IMR-90 (cell line): Measurements from ENCODE around the gene SLIT1. TPM values are rescaled to one million over a fixed set of nuclear protein-coding genes. Genes with fewer than 3 reads are reported as not detected.

ENCODE experiments used
- ATAC-seq: fragments of 200-7000 bp; cut with Tn5 transposase; 2 replicates; pipeline ENCODE4 v1.9.1; 2020; ENCODE audit warnings: low read depth, mild to moderate bottlenecking, moderate library complexity
- BruUV-seq: library from RNA; stranded (reverse); fragments of 400-500 nt; replicated peaks from 2 replicates; lab custom pipeline; 2021; lab: Mats Ljungman, UMichigan
- CTCF ChIA-PET: fragments of 300-600 bp; formaldehyde crosslinking; extraction: SDS; loops from one replicate; lab custom pipeline; 2021; ENCODE audit warnings: antibody characterized with exemption; lab: Yijun Ruan, JAX
- POLR2A ChIA-PET: fragments of 300-600 bp; sonication (Branson Sonifier 250); formaldehyde crosslinking; loops from one replicate; lab custom pipeline; 2022; ENCODE audit warnings: antibody characterized with exemption; ENCODE audit not compliant: unreplicated experiment; lab: Charles Lee
- DNase-seq: peaks from one replicate; pipeline ENCODE4 v3.0.0; 2013
- H2AFZ ChIP-seq: replicated peaks from 2 replicates; pipeline ENCODE3; 2013; ENCODE audit warnings: low read length, mild to moderate bottlenecking; ENCODE audit not compliant: poor library complexity
- H2AK5ac ChIP-seq: 2 replicates; pipeline ENCODE4 v1.6.1; 2013; ENCODE audit warnings: low read depth, low read length, inconsistent platforms
- H2AK9ac ChIP-seq: replicated peaks from 2 replicates; pipeline ENCODE3; 2013; ENCODE audit warnings: mild to moderate bottlenecking, low read depth, low read length, moderate library complexity; ENCODE audit not compliant: poor library complexity
- H2BK120ac ChIP-seq: 2 replicates; pipeline ENCODE4 v1.6.1; 2013; ENCODE audit warnings: low read depth, low read length, inconsistent platforms
- H2BK15ac ChIP-seq: 3 replicates; pipeline ENCODE4 v1.6.1; 2013; ENCODE audit warnings: low read depth, low read length, inconsistent platforms
- H2BK20ac ChIP-seq: 2 replicates; pipeline ENCODE4 v1.6.1; 2013; ENCODE audit warnings: low read depth, mild to moderate bottlenecking, inconsistent platforms, low read length, moderate library complexity
- H2BK5ac ChIP-seq: 2 replicates; pipeline ENCODE4 v1.6.1; 2013; ENCODE audit warnings: mild to moderate bottlenecking, low read depth, low read length, inconsistent platforms; ENCODE audit not compliant: poor library complexity, severe bottlenecking
- H3K14ac ChIP-seq: replicated peaks from 2 replicates; pipeline ENCODE4 v1.6.1; 2013; ENCODE audit warnings: low read depth, low read length, inconsistent platforms
- H3K18ac ChIP-seq: 2 replicates; pipeline ENCODE4 v1.6.1; 2013; ENCODE audit warnings: low read depth, low read length, control low read depth
- H3K23ac ChIP-seq: 2 replicates; pipeline ENCODE4 v1.6.1; 2013; ENCODE audit warnings: low read depth, low read length, inconsistent platforms
- H3K27ac ChIP-seq: 2 replicates; pipeline ENCODE4 v1.5.1; 2013; ENCODE audit warnings: mild to moderate bottlenecking, control low read depth, low read length; ENCODE audit not compliant: insufficient read depth
- H3K27me3 ChIP-seq: 2 replicates; pipeline ENCODE4 v1.6.1; 2013; ENCODE audit warnings: low read length; ENCODE audit not compliant: control insufficient read depth, insufficient read depth
- H3K36me3 ChIP-seq: 2 replicates; pipeline ENCODE4 v1.6.1; 2013; ENCODE audit warnings: low read length, mixed read lengths; ENCODE audit not compliant: control insufficient read depth, insufficient read depth
- H3K4ac ChIP-seq: 2 replicates; pipeline ENCODE4 v1.6.1; 2013; ENCODE audit warnings: low read depth, low read length, inconsistent platforms
- H3K4me1 ChIP-seq: 2 replicates; pipeline ENCODE4 v1.6.1; 2013; ENCODE audit warnings: low read length, mixed read lengths; ENCODE audit not compliant: control insufficient read depth, insufficient read depth
- H3K4me2 ChIP-seq: 2 replicates; pipeline ENCODE4 v1.6.1; 2013; ENCODE audit warnings: low read depth, mild to moderate bottlenecking, control low read depth, low read length, moderate library complexity
- H3K4me3 ChIP-seq: 2 replicates; pipeline ENCODE4 v1.5.1; 2013; ENCODE audit warnings: low read depth, mild to moderate bottlenecking, control low read depth, low read length, moderate library complexity; ENCODE audit not compliant: insufficient read depth
- H3K56ac ChIP-seq: 2 replicates; pipeline ENCODE4 v1.6.1; 2013; ENCODE audit warnings: low read length, inconsistent platforms; ENCODE audit not compliant: insufficient read depth; ENCODE audit errors: extremely low read depth
- H3K79me1 ChIP-seq, 2 experiments: 2 replicates each; pipeline ENCODE4 v1.6.1; 2013; ENCODE audit warnings: low read length in 2 of 2, inconsistent platforms in 1 of 2, low read depth in 1 of 2
- H3K9ac ChIP-seq: 2 replicates; pipeline ENCODE4 v1.6.1; 2013; ENCODE audit warnings: low read depth, low read length, control low read depth
- H3K9me1 ChIP-seq: 2 replicates; pipeline ENCODE4 v1.6.1; 2013; ENCODE audit warnings: low read length, inconsistent platforms; ENCODE audit not compliant: insufficient read depth
- H3K9me3 ChIP-seq: 2 replicates; pipeline ENCODE4 v1.6.1; 2013; ENCODE audit warnings: low read length; ENCODE audit not compliant: control insufficient read depth, insufficient read depth
- H4K20me1 ChIP-seq: 2 replicates; pipeline ENCODE4 v1.6.1; 2013; ENCODE audit warnings: low read length, inconsistent platforms; ENCODE audit not compliant: insufficient read depth
- H4K5ac ChIP-seq: 2 replicates; pipeline ENCODE4 v1.6.1; 2013; ENCODE audit warnings: mild to moderate bottlenecking, low read depth, low read length, control low read depth
- H4K8ac ChIP-seq, 2 experiments: 2 replicates each; pipeline ENCODE4 v1.6.1; 2013; ENCODE audit warnings: low read depth in 2 of 2, low read length in 2 of 2, control low read depth in 1 of 2, inconsistent platforms in 1 of 2
- H4K91ac ChIP-seq: 2 replicates; pipeline ENCODE4 v1.6.1; 2013; ENCODE audit warnings: low read depth, low read length, inconsistent platforms; ENCODE audit not compliant: insufficient read depth
- FOS ChIP-seq: fragments of 150-350 bp; IDR thresholded peaks from 2 replicates; pipeline ENCODE4 v1.6.1; 2016; ENCODE audit warnings: low read depth, low read length
- RCOR1 ChIP-seq: IDR thresholded peaks from 2 replicates; pipeline ENCODE4 v1.6.1; 2012; ENCODE audit warnings: mild to moderate bottlenecking, low read length, improper control_type of control experiment; ENCODE audit not compliant: insufficient replicate concordance
- WGBS, 2 experiments: methylation state at CpG; one replicate each; pipeline versions ENCODE4 v1.1.5 to v1.1.7; 2013; ENCODE audit warnings: missing lambda C conversion rate in 2 of 2; ENCODE audit not compliant: insufficient read length in 1 of 2; ENCODE audit errors: extremely low coverage in 2 of 2; 5-methylcytosine and 5-hydroxymethylcytosine counted together
- dilution Hi-C: fragments of 300-500 bp; cut with HindIII; formaldehyde crosslinking; loops from one replicate; pipeline ENCODE4 v1.14.3; 2018; ENCODE audit warnings: low sequenced_read_pairs; ENCODE audit not compliant: unreplicated experiment
- in situ Hi-C: fragments of 300-500 bp; cut with MboI; formaldehyde crosslinking; loops from 3 replicates; pipeline ENCODE4 v1.14.3; 2019; ENCODE audit warnings: low sequenced_read_pairs, inconsistent platforms, mixed read lengths
- intact Hi-C: fragments of 100-400 bp; cut with micrococcal nuclease; formaldehyde crosslinking; loops from 2 replicates; pipeline ENCODE4 v1.10.0; 2022
- polyA plus RNA-seq, 3 experiments: library from polyadenylated mRNA; depleted of rRNA; stranded (reverse); fragments of >200 nt; gene quantifications; 2 replicates each; pipeline ENCODE4 v1.2.3, GENCODE V29; 2012; ENCODE audit warnings: low replicate concordance in 1 of 3
- total RNA-seq: library from RNA; depleted of rRNA; stranded (reverse); fragments of >200 nt; gene quantifications from 2 replicates; pipeline ENCODE4 v1.2.3, GENCODE V29; 2012
- TF ChIP-seq, protein P1 (sequence below): fragments of 150-350 bp; IDR thresholded peaks from 2 replicates; pipeline ENCODE4 v1.6.1; 2017; ENCODE audit warnings: mild to moderate bottlenecking, antibody characterized with exemption, low read length, low read depth

Gene SLIT1
- total and polyA plus RNA-seq, 2 of the 4 experiments (the other 2 are of a cell fraction) = under 0.01 TPM

DNA sequence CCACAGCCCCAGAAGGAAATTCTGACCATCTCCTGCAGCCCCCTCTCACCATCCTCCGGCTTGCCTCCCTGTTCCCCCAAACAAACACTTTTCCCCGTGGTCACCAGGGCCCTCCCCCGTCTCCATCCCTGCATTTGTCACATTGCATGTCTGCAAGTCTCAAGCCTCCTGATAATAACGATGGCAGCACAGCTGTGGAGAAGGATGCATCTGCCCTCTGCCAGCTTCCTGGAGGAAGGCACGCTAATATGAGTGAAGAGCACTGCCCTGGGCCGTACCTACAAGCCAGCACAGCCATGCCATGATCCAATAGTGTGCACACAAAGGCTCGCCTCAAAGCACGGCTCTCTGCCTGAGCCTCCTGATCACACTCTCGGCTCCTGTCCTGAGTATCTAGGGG, 98.5 kb downstream of the SLIT1 start:
- Histone ChIP-seq H3K79me1 (no peaks in the 10 kb centered on the region), H3K56ac (no peak overlapping the region), H3K4me2 (no peak overlapping the region), H2BK20ac (no peak overlapping the region), H3K4me1 (no peaks in the 10 kb centered on the region), H3K4ac (no peak overlapping the region), H3K23ac (no peak overlapping the region), H3K27ac (no peak overlapping the region), H4K8ac (no peak overlapping the region), H3K14ac (no peak overlapping the region), H2BK120ac (no peak overlapping the region), H3K9me1 (no peaks in the 10 kb centered on the region), H3K18ac (no peak overlapping the region), H2BK15ac (no peak overlapping the region), H2AK9ac (no peak overlapping the region), H2BK5ac (no peak overlapping the region), H3K4me3 (no peak overlapping the region), H4K5ac (no peak overlapping the region), H2AFZ (no peak overlapping the region), H4K91ac (no peak overlapping the region), H3K27me3 (peaks cover 46% of the 10 kb centered on the region), H3K9ac (no peak overlapping the region), H3K36me3 (no peaks in the 10 kb centered on the region), H2AK5ac (no peak overlapping the region), H4K20me1 (no peaks in the 10 kb centered on the region), H3K9me3 (no peaks in the 10 kb centered on the region)
- DNase-seq = no peak
- dilution Hi-C loops (no loop called here), in situ Hi-C loops (no loop called here), intact Hi-C loops (no loop called here)
- BruUV-seq = no TSS peak
- POLR2A ChIA-PET = no interaction called here
- 7% methylated on average over 3 of the region's 9 CpGs; no CpG with 5 or more reads in 1 of the 2 experiments for WGBS, 2 experiments
- TF ChIP-seq FOS = no peak
- TF ChIP-seq RCOR1 = no peak
- TF ChIP-seq, protein P1, sequence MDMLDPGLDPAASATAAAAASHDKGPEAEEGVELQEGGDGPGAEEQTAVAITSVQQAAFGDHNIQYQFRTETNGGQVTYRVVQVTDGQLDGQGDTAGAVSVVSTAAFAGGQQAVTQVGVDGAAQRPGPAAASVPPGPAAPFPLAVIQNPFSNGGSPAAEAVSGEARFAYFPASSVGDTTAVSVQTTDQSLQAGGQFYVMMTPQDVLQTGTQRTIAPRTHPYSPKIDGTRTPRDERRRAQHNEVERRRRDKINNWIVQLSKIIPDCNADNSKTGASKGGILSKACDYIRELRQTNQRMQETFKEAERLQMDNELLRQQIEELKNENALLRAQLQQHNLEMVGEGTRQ = no peak
- CTCF ChIA-PET = interaction anchor here (1.4 kb wide), 1 partner anchor 14 kb away, joined by 5 read pairs; no protein-coding TSS in a partner anchor
- no peak for ATAC-seq
